B cell (primary cell): ENCODE measurements around the gene EPC1. TPM values are rescaled to one million over a fixed set of nuclear protein-coding genes. Genes with fewer than 3 reads are reported as not detected.

Source experiments
- ATAC-seq: fragments of 200-7000 bp; cut with Tn5 transposase; one replicate; pipeline ENCODE4 v1.10.0; 2021; ENCODE audit warnings: low read depth, mild to moderate bottlenecking, moderate number of reproducible peaks, moderate library complexity
- CTCF ChIA-PET: fragments of 350-600 bp; sonication (Branson Sonifier 250); formaldehyde crosslinking; loops from one replicate; lab custom pipeline; 2021; ENCODE audit warnings: antibody characterized with exemption, inconsistent platforms; lab: Charles Lee
- POLR2A ChIA-PET: fragments of 350-600 bp; sonication (Branson Sonifier 250); formaldehyde crosslinking; loops from one replicate; lab custom pipeline; 2021; ENCODE audit warnings: antibody characterized with exemption; lab: Charles Lee
- DNase-seq: peaks from one replicate; pipeline ENCODE4 v3.0.0; 2013
- H2AFZ ChIP-seq: 2 replicates; pipeline ENCODE4 v1.6.1; 2012; ENCODE audit warnings: mild to moderate bottlenecking, low read depth, low read length; ENCODE audit not compliant: insufficient read depth, poor library complexity, severe bottlenecking
- H3K27ac ChIP-seq, 2 donors: 1 replicate in 1 of 2; 2 replicates in 1 of 2; pipeline ENCODE4 v1.5.1; 2012 to 2013; ENCODE audit warnings: low read length in 2 of 2, mild to moderate bottlenecking in 2 of 2, moderate library complexity in 1 of 2
- H3K27me3 ChIP-seq, 4 experiments: fragments of 200-600 bp in 1 of 4; sonication (generic) in 1 of 4; replicated peaks in 1 of 4; 1 replicate in 2 of 4; 2 replicates in 2 of 4; pipeline versions ENCODE4 v1.6.1 to v1.7.0; 2013 to 2016; ENCODE audit warnings: low read length in 3 of 4, mild to moderate bottlenecking in 2 of 4, mixed read lengths in 1 of 4, moderate library complexity in 1 of 4; ENCODE audit not compliant: insufficient read depth in 4 of 4, control insufficient read depth in 3 of 4; ENCODE audit errors: control extremely low read depth in 1 of 4
- H3K36me3 ChIP-seq, 2 experiments: replicated peaks in 1 of 2; 1 replicate in 1 of 2; 2 replicates in 1 of 2; pipeline versions ENCODE4 v1.6.1 to v1.7.1; 2013; ENCODE audit warnings: low read length in 1 of 2; ENCODE audit not compliant: insufficient read depth in 2 of 2, control insufficient read depth in 1 of 2; ENCODE audit errors: control extremely low read depth in 1 of 2, extremely low read depth in 1 of 2
- H3K4me1 ChIP-seq, 2 donors: fragments of 200-600 bp in 1 of 2; sonication (generic) in 1 of 2; 1 replicate in 1 of 2; 2 replicates in 1 of 2; pipeline versions ENCODE4 v1.5.1 to v1.6.1; 2013 to 2017; ENCODE audit warnings: low read length in 2 of 2; ENCODE audit not compliant: control insufficient read depth in 2 of 2, insufficient read depth in 2 of 2
- H3K4me2 ChIP-seq: replicated peaks from 2 replicates; pipeline ENCODE3; 2012; ENCODE audit warnings: mild to moderate bottlenecking, low read depth, low read length; ENCODE audit not compliant: poor library complexity, severe bottlenecking
- H3K4me3 ChIP-seq, 5 experiments: fragments of 200-600 bp in 1 of 5; sonication (generic) in 1 of 5; 1 replicate in 3 of 5; 2 replicates in 2 of 5; pipeline versions ENCODE4 v1.5.1 to v1.7.0; 2011 to 2016; ENCODE audit warnings: low read length in 4 of 5, mild to moderate bottlenecking in 4 of 5, low read depth in 2 of 5, control low read depth in 1 of 5, moderate library complexity in 1 of 5; ENCODE audit not compliant: insufficient read depth in 1 of 5; ENCODE audit errors: control extremely low read depth in 1 of 5, extremely low read depth in 1 of 5
- H3K79me2 ChIP-seq: fragments of 200-600 bp; sonication (generic); one replicate; pipeline ENCODE4 v1.6.0; 2016; ENCODE audit warnings: low read length; ENCODE audit not compliant: control insufficient read depth, insufficient read depth
- H3K9ac ChIP-seq: fragments of 200-600 bp; sonication (generic); 2 replicates; pipeline ENCODE4 v1.6.1; 2017; ENCODE audit warnings: mild to moderate bottlenecking, low read length, moderate library complexity
- H3K9me3 ChIP-seq, 3 donors: one replicate each; pipeline versions ENCODE4 v1.6.1 to v1.7.1; 2013; ENCODE audit warnings: low read length in 2 of 3; ENCODE audit not compliant: control insufficient read depth in 2 of 3, insufficient read depth in 1 of 3; ENCODE audit errors: control extremely low read depth in 1 of 3
- H4K20me1 ChIP-seq: 2 replicates; pipeline ENCODE4 v1.6.0; 2012; ENCODE audit warnings: mild to moderate bottlenecking, low read length; ENCODE audit not compliant: insufficient read depth, control insufficient read depth, poor library complexity, severe bottlenecking
- H3K27ac Mint-ChIP-seq: one replicate; pipeline ENCODE4 v1.8.0; 2021; ENCODE audit warnings: mixed read lengths
- H3K27me3 Mint-ChIP-seq: one replicate; pipeline ENCODE4 v1.8.0; 2021; ENCODE audit warnings: mixed read lengths
- H3K4me1 Mint-ChIP-seq: one replicate; pipeline ENCODE4 v1.8.0; 2021; ENCODE audit warnings: mixed read lengths
- H3K4me3 Mint-ChIP-seq: one replicate; pipeline ENCODE4 v1.8.0; 2021; ENCODE audit warnings: mixed read lengths
- H3K9me3 Mint-ChIP-seq: one replicate; pipeline ENCODE4 v1.8.0; 2022; ENCODE audit warnings: mixed read lengths; ENCODE audit not compliant: insufficient read depth
- EZH2 ChIP-seq: IDR thresholded peaks from 2 replicates; pipeline ENCODE4 v1.6.1; 2012; ENCODE audit warnings: borderline replicate concordance, low read depth, mild to moderate bottlenecking, moderate library complexity, low read length; ENCODE audit not compliant: insufficient read depth, poor library complexity, severe bottlenecking
- WGBS: methylation state at CpG from one replicate; pipeline ENCODE4 v1.1.5; 2013; ENCODE audit warnings: missing lambda C conversion rate; ENCODE audit not compliant: insufficient coverage; 5-methylcytosine and 5-hydroxymethylcytosine counted together
- intact Hi-C: fragments of 100-400 bp; cut with micrococcal nuclease; formaldehyde crosslinking; loops from one replicate; pipeline ENCODE4 v1.10.0; 2022
- polyA plus RNA-seq: library from polyadenylated mRNA; depleted of rRNA; stranded (reverse); fragments of >200 nt; gene quantifications from 2 replicates; pipeline ENCODE4 v1.2.3, GENCODE V29; 2012
- total RNA-seq, 2 donors: library from RNA; stranded (reverse); fragments of 120-200 nt in 1 of 2; gene quantifications; 1 replicate in 1 of 2; 2 replicates in 1 of 2; pipeline versions ENCODE4 v1.2.3 to v1.2.4, GENCODE V29; 2013 to 2022
- TF ChIP-seq, protein P1 (sequence below): fragments of 200-600 bp; IDR thresholded peaks from one replicate; pipeline ENCODE4 v1.8.0; 2022; ENCODE audit warnings: antibody characterized with exemption, mild to moderate bottlenecking

The EPC1 gene
- total and polyA plus RNA-seq, 2 donors (not counting 1 experiment from before 2014, with no cell fraction given), result 120 to 220 TPM

DNA sequence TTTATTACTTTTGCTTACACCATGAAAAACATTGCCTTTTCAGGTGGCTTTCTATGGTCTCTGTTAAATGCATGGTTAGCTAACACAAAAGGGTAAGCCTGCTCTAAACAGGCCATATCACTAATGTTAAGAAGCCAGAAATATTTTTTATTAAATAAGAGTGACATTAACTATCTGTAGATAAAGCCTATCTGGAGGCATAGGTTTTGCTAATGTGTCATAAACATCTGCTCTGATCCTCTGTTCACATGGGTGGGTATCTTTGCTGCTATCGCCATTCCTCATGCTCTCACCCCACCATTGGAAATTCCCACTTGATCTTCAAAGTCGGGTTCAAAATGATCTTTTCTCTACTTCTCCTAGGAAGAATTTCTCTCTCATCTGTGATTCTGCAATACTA lies 32.4 kb downstream of the EPC1 start:
- ATAC-seq (no peak), DNase-seq (no peak)
- Histone ChIP-seq H3K27ac (peak overlapping the region in 1 of 2 donors; percentile 63), H3K36me3 (peaks cover 0 to 6% of the 10 kb centered on the region in 2 experiments), H3K4me2 (peak overlapping the region; percentile 1), H2AFZ (no peak overlapping the region), H3K9ac (no peak overlapping the region), H3K9me3 (no peaks in the 10 kb centered on the region), H3K4me1 (peaks cover 48 to 66% of the 10 kb centered on the region in 2 donors), H3K4me3 (no peak overlapping the region), H3K79me2 (peaks cover 100% of the 10 kb centered on the region), H4K20me1 (peaks cover 73% of the 10 kb centered on the region), H3K27me3 (no peaks in the 10 kb centered on the region)
- CTCF ChIA-PET, result interaction anchor here (0.6 to 1.5 kb wide), 4 partner anchors 10 to 389 kb away, joined by 3 to 4 read pairs (median 3); no protein-coding TSS in a partner anchor
- peaks cover 2% of the 10 kb centered on the region for H3K9me3 Mint-ChIP-seq
- H3K4me1 Mint-ChIP-seq, result peaks cover 75% of the 10 kb centered on the region
- TF ChIP-seq, protein P1, sequence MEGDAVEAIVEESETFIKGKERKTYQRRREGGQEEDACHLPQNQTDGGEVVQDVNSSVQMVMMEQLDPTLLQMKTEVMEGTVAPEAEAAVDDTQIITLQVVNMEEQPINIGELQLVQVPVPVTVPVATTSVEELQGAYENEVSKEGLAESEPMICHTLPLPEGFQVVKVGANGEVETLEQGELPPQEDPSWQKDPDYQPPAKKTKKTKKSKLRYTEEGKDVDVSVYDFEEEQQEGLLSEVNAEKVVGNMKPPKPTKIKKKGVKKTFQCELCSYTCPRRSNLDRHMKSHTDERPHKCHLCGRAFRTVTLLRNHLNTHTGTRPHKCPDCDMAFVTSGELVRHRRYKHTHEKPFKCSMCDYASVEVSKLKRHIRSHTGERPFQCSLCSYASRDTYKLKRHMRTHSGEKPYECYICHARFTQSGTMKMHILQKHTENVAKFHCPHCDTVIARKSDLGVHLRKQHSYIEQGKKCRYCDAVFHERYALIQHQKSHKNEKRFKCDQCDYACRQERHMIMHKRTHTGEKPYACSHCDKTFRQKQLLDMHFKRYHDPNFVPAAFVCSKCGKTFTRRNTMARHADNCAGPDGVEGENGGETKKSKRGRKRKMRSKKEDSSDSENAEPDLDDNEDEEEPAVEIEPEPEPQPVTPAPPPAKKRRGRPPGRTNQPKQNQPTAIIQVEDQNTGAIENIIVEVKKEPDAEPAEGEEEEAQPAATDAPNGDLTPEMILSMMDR, result no peak
- TF ChIP-seq EZH2, result no peak
- POLR2A ChIA-PET, result no interaction called here
- intact Hi-C loops, result loop anchor here (5.0 kb wide), 1 partner anchor 33 kb away; the partner anchor contains the start of gene EPC1
- H3K27me3 Mint-ChIP-seq, result no peaks in the 10 kb centered on the region
- 100% methylated on average over 1 of the region's 2 CpGs for WGBS
- peak overlapping the region; percentile 36 for H3K4me3 Mint-ChIP-seq
- peak overlapping the region; percentile 50 for H3K27ac Mint-ChIP-seq

DNA sequence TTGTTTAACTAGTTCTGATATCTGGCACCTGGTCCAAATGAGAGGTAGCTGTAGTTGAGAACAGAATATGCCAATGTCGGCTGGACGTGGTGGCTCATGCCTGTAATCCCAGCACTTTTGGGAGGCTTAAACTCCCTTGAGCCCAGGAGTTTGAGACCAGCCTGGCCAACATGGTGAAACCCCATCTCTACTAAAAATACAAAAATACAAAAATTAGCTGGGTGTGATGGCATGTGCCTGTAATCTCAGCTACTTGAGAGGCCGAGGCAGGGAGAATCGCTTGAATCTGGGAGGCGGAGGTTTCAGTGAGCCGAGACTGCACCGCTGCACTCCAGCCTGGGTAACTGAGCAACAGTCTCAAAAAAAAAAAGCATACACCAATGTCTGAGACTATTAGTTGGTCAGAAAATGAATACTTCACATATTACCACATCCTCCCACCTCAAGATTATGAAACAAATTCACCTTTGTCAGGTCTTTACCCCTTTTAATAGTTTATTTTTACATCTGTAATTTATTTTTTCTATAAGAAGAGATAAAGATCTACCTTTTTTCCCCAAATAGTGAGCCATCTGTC lies 38.8 kb downstream of the EPC1 start:
- 90% methylated on average over 2 of the region's 7 CpGs for WGBS
- Histone ChIP-seq H2AFZ (no peak overlapping the region), H3K9me3 (no peaks in the 10 kb centered on the region), H4K20me1 (peaks cover 64% of the 10 kb centered on the region), H3K9ac (no peak overlapping the region), H3K27ac (peak overlapping the region in 1 of 2 donors; percentile 58), H3K27me3 (no peaks in the 10 kb centered on the region), H3K4me3 (no peak overlapping the region), H3K79me2 (peaks cover 99% of the 10 kb centered on the region), H3K4me2 (no peak overlapping the region), H3K4me1 (peaks cover 0 to 18% of the 10 kb centered on the region in 2 donors), H3K36me3 (peaks cover 2 to 32% of the 10 kb centered on the region in 2 experiments)
- no peaks in the 10 kb centered on the region for H3K27me3 Mint-ChIP-seq
- ATAC-seq (no peak), DNase-seq (no peak)
- ChIA-PET POLR2A (no interaction called here), CTCF (interaction anchor here (0.9 kb wide), 1 partner anchor 25 kb away, joined by 3 read pairs; no protein-coding TSS in a partner anchor)
- peaks cover 2% of the 10 kb centered on the region for H3K9me3 Mint-ChIP-seq
- TF ChIP-seq, protein P1, result no peak
- TF ChIP-seq EZH2, result no peak
- no peak overlapping the region for H3K27ac Mint-ChIP-seq
- no peak overlapping the region for H3K4me3 Mint-ChIP-seq
- H3K4me1 Mint-ChIP-seq, result peaks cover 51% of the 10 kb centered on the region
- intact Hi-C loops, result no loop called here
